Endothelial cell of umbilical vein (primary cell): ENCODE data around the gene ENTR1. TPM values are rescaled to one million over a fixed set of nuclear protein-coding genes. Genes with fewer than 3 reads are reported as not detected.

Experiments
- BruUV-seq: library from RNA; stranded (reverse); fragments of 400-500 nt; replicated peaks from 2 replicates; lab custom pipeline; 2021; lab: Mats Ljungman, UMichigan
- CTCF ChIA-PET: fragments of 300-600, 350-600 bp; sonication (Branson Sonifier 250); formaldehyde crosslinking; loops from one replicate; lab custom pipeline; 2021; ENCODE audit warnings: antibody characterized with exemption, inconsistent platforms; lab: Charles Lee
- POLR2A ChIA-PET: fragments of 300-600, 350-600 bp; sonication (Branson Sonifier 250); formaldehyde crosslinking; loops from one replicate; lab custom pipeline; 2021; ENCODE audit warnings: antibody characterized with exemption, inconsistent platforms; lab: Charles Lee
- DNase-seq: peaks from one replicate; pipeline ENCODE4 v3.0.0-alpha.2; 2011; ENCODE audit warnings: low read depth, low spot score
- FAIRE-seq: peaks from 2 replicates; lab custom pipeline; 2011; peaks lifted over from hg19 to GRCh38; lab: Jason Lieb, UNC
- H2AFZ ChIP-seq: 2 replicates; pipeline ENCODE4 v1.6.0; 2012; ENCODE audit warnings: low read depth, low read length, control low read depth, inconsistent platforms
- H3K27ac ChIP-seq: 2 replicates; pipeline ENCODE4 v1.5.1; 2011; ENCODE audit warnings: low read depth, mild to moderate bottlenecking, control low read depth, low read length, moderate library complexity; ENCODE audit not compliant: insufficient read depth
- H3K27me3 ChIP-seq, 2 experiments: 2 replicates each; pipeline versions ENCODE4 v1.6.0 to v1.6.1; 2011; ENCODE audit warnings: low read length in 2 of 2, mixed read lengths in 1 of 2; ENCODE audit not compliant: control insufficient read depth in 2 of 2, insufficient read depth in 2 of 2
- H3K36me3 ChIP-seq, 2 experiments: 2 replicates in 1 of 2; 3 replicates in 1 of 2; pipeline ENCODE4 v1.5.1; 2011; ENCODE audit warnings: low read length in 2 of 2, mild to moderate bottlenecking in 1 of 2, moderate library complexity in 1 of 2; ENCODE audit not compliant: control insufficient read depth in 2 of 2, insufficient read depth in 2 of 2; ENCODE audit errors: extremely low read depth in 1 of 2
- H3K4me1 ChIP-seq: 3 replicates; pipeline ENCODE4 v1.5.1; 2011; ENCODE audit warnings: mild to moderate bottlenecking, low read length; ENCODE audit not compliant: control insufficient read depth, insufficient read depth; ENCODE audit errors: extremely low read depth
- H3K4me2 ChIP-seq: 2 replicates; pipeline ENCODE4 v1.6.1; 2011; ENCODE audit warnings: low read length, control low read depth, mixed read lengths; ENCODE audit not compliant: insufficient read depth
- H3K4me3 ChIP-seq, 3 experiments: fragments of 200-600 bp in 1 of 3; sonication (generic), shearing (Covaris generic) in 1 of 3; replicated peaks in 1 of 3; 2 replicates each; pipeline ENCODE4 v1.5.1; 2011 to 2016; ENCODE audit warnings: control low read depth in 3 of 3, low read length in 3 of 3, mild to moderate bottlenecking in 2 of 3, inconsistent platforms in 1 of 3, low read depth in 1 of 3, moderate library complexity in 1 of 3; ENCODE audit not compliant: insufficient read depth in 1 of 3
- H3K79me2 ChIP-seq: 2 replicates; pipeline ENCODE4 v1.6.0; 2012; ENCODE audit warnings: low read length, inconsistent platforms; ENCODE audit not compliant: control insufficient read depth, insufficient read depth
- H3K9ac ChIP-seq: replicated peaks from 2 replicates; pipeline ENCODE3; 2011; ENCODE audit warnings: low read length, control low read depth; ENCODE audit not compliant: insufficient read depth; ENCODE audit errors: extremely low read depth
- H3K9me1 ChIP-seq: replicated peaks from 3 replicates; pipeline ENCODE4 v1.6.0; 2011; ENCODE audit warnings: mild to moderate bottlenecking, low read length; ENCODE audit not compliant: control insufficient read depth, insufficient read depth; ENCODE audit errors: extremely low read depth
- H3K9me3 ChIP-seq: replicated peaks from 2 replicates; pipeline ENCODE4 v1.5.1; 2012; ENCODE audit warnings: low read length, inconsistent platforms; ENCODE audit not compliant: control insufficient read depth, insufficient read depth
- H4K20me1 ChIP-seq: replicated peaks from 2 replicates; pipeline ENCODE3; 2011; ENCODE audit warnings: mild to moderate bottlenecking, low read length; ENCODE audit not compliant: control insufficient read depth, insufficient read depth; ENCODE audit errors: extremely low read depth
- EZH2 ChIP-seq: IDR thresholded peaks from 2 replicates; pipeline ENCODE4 v1.6.1; 2012; ENCODE audit warnings: borderline replicate concordance, low read depth, mild to moderate bottlenecking, moderate library complexity, low read length, inconsistent platforms; ENCODE audit not compliant: severe bottlenecking
- FOS ChIP-seq: IDR thresholded peaks from 2 replicates; pipeline ENCODE4 v1.6.1; 2011; ENCODE audit warnings: mild to moderate bottlenecking, low read length, moderate library complexity, borderline replicate concordance; ENCODE audit not compliant: insufficient read depth
- GATA2 ChIP-seq: IDR thresholded peaks from 2 replicates; pipeline ENCODE4 v1.7.0; 2011; ENCODE audit warnings: low read depth, mild to moderate bottlenecking, moderate library complexity, mixed read lengths, low read length; ENCODE audit not compliant: insufficient read length, insufficient read depth
- JUN ChIP-seq: IDR thresholded peaks from 2 replicates; pipeline ENCODE4 v1.6.1; 2011; ENCODE audit warnings: borderline replicate concordance, low read depth; ENCODE audit not compliant: insufficient read length, insufficient read depth
- MAX ChIP-seq: IDR thresholded peaks from 2 replicates; pipeline ENCODE4 v1.6.1; 2011; ENCODE audit not compliant: insufficient read depth, insufficient read length
- MYC ChIP-seq: IDR thresholded peaks from one replicate; pipeline ENCODE4 v1.6.1; 2011; ENCODE audit warnings: mild to moderate bottlenecking, low read depth, low read length
- POLR2A ChIP-seq: IDR thresholded peaks from 2 replicates; pipeline ENCODE4 v1.6.1; 2012; ENCODE audit warnings: low read depth, mild to moderate bottlenecking, control low read depth, low read length
- POLR2AphosphoS5 ChIP-seq: IDR thresholded peaks from 2 replicates; pipeline ENCODE4 v1.6.1; 2012; ENCODE audit warnings: low read depth, mild to moderate bottlenecking, control low read depth, low read length, moderate library complexity; ENCODE audit not compliant: insufficient read depth
- dilution Hi-C: fragments of 300-500 bp; cut with MboI; formaldehyde crosslinking; loops from one replicate; pipeline ENCODE4 v1.15.0; 2019; ENCODE audit warnings: low sequenced_read_pairs; ENCODE audit not compliant: extremely low pct_ligation_motif_present
- intact Hi-C: fragments of 100-400 bp; cut with micrococcal nuclease; formaldehyde crosslinking; loops from one replicate; pipeline ENCODE4 v1.10.0; 2022
- polyA plus RNA-seq, 4 experiments: library from polyadenylated mRNA; depleted of rRNA in 3 of 4; stranded (reverse) in 3 of 4; unstranded in 1 of 4; fragments of >200 nt; gene quantifications; 2 replicates each; pipeline versions ENCODE4 v1.2.1 to v1.2.3, GENCODE V29; 2011 to 2012; ENCODE audit warnings: missing spikeins in 1 of 4
- total RNA-seq: library from RNA; stranded (reverse); gene quantifications from 2 replicates; pipeline ENCODE4 v1.2.3, GENCODE V29; 2021
- TF ChIP-seq, protein P1 (sequence below), 2 donors: IDR thresholded peaks; 1 replicate in 1 of 2; 2 replicates in 1 of 2; pipeline ENCODE4 v1.5.1; 2011; ENCODE audit warnings: low read length in 2 of 2, mild to moderate bottlenecking in 2 of 2, moderate library complexity in 2 of 2, control low read depth in 1 of 2, inconsistent platforms in 1 of 2, low read depth in 1 of 2; ENCODE audit not compliant: insufficient read depth in 1 of 2; ENCODE audit errors: extremely low read depth in 1 of 2

ENTR1 gene
- total and polyA plus RNA-seq, 2 donors (not counting 3 experiments of a cell fraction or from before 2014, with no cell fraction given), result 36.0 to 61.6 TPM

- dilution Hi-C loops, result no loop called here
- H3K27me3 ChIP-seq, result no peaks in the 10 kb centered on the region
- no peak for DNase-seq
- no peak overlapping the region for H3K9ac ChIP-seq
- intact Hi-C loops, result no loop called here
- H3K36me3 ChIP-seq, result peaks cover 4 to 50% of the 10 kb centered on the region in 2 experiments
- H3K9me1 ChIP-seq, result no peaks in the 10 kb centered on the region
- H3K9me3 ChIP-seq, result no peaks in the 10 kb centered on the region
- no peaks in the 10 kb centered on the region for H3K79me2 ChIP-seq
- H3K4me1 ChIP-seq, result no peaks in the 10 kb centered on the region
- no TSS peak for BruUV-seq
- H3K4me2 ChIP-seq, result no peak overlapping the region
- CTCF ChIA-PET, result interaction anchor here (1.1 to 1.3 kb wide), 3 partner anchors 9 to 21 kb away, joined by 3 to 4 read pairs (median 4); no protein-coding TSS in a partner anchor
- H3K4me3 ChIP-seq, result no peak overlapping the region
- H3K27ac ChIP-seq, result no peak overlapping the region
- no peak for TF ChIP-seq GATA2
- TF ChIP-seq MYC, result no peak
- no peak for TF ChIP-seq MAX
- TF ChIP-seq, protein P1, sequence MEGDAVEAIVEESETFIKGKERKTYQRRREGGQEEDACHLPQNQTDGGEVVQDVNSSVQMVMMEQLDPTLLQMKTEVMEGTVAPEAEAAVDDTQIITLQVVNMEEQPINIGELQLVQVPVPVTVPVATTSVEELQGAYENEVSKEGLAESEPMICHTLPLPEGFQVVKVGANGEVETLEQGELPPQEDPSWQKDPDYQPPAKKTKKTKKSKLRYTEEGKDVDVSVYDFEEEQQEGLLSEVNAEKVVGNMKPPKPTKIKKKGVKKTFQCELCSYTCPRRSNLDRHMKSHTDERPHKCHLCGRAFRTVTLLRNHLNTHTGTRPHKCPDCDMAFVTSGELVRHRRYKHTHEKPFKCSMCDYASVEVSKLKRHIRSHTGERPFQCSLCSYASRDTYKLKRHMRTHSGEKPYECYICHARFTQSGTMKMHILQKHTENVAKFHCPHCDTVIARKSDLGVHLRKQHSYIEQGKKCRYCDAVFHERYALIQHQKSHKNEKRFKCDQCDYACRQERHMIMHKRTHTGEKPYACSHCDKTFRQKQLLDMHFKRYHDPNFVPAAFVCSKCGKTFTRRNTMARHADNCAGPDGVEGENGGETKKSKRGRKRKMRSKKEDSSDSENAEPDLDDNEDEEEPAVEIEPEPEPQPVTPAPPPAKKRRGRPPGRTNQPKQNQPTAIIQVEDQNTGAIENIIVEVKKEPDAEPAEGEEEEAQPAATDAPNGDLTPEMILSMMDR (IDR thresholded peaks at IDR 0.05; ENCODE audit: extremely low read depth in 1 of 2, insufficient read depth in 1 of 2, low read depth in 1 of 2, low read length in 2 of 2), result no peak
- TF ChIP-seq JUN, result no peak
- no peak for TF ChIP-seq EZH2
- no peak for TF ChIP-seq POLR2AphosphoS5
- no peak for TF ChIP-seq POLR2A
- no peak for TF ChIP-seq FOS
- H4K20me1 ChIP-seq, result no peaks in the 10 kb centered on the region
- FAIRE-seq, result no peak
- H2AFZ ChIP-seq, result no peak overlapping the region
- POLR2A ChIA-PET, result no interaction called here
Observed at GRCh38 chr9:136379401-136379800, 31.0 kb downstream of the ENTR1 start.
